ENCODE measurements around the gene C16orf74.

Gene C16orf74

DNA sequence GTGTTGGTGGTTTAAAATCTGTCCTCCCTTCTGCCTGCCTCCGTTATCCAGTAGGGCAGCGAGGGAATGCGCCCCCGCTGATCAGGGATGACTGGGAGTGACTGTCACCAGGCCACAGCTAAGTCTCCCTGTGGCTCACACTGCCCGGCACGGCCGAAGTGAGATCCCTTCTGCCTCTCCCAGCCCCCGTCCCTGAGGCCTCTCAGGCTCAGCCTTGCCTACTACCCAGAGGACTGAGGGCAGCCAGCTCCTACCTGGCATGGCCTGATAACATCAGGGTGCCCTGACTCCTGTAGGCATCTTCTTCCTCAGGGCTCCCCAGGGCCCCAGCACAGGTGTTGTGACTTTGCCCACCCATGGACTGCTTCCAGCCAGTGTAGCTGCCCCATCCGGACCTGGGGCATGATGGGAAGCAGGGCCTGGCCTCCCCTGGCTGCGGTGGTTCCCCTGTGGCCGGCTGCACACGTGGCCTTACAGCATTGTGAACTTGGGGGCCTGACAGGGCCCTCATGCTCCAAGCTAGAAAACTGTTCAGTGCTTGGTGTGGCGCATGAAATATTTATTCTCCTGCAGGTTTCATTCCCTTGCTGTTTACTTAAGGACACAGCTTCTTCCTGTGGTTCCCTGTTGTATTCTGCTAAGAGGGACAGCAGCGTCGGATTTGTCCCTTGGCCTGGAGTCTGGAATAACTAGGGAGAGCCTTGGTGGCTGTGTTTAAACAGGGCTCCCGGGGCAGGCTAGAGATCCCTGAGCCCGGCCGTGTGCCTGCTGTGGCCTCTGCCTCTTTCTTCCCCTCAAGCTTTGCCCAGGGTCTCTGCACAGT, 92.2 kb downstream of the C16orf74 start:
- DNase-seq (ENCODE audit: low read depth in 2 of 3, low spot score in 2 of 3) = no peak

DNA sequence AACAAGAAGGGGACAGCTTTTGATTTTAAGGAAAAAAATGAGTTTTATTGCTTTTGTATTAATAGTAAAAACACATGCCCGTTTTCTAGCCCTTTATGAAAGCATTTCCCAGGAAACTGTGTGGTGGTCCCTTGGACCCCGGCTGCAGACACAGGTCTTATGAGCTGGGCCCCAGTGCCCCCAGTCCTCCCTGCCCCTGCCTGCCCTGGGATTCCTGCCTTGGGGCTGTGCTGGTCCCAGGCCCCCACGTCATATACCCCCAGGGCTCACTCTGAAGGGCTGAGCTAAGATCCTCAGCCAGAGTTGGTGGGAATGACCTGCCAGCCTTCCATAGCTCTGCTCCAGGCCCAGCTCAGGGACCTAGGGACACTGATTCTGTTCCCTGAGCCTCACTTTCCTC, 92.9 kb downstream of the C16orf74 start:
- no peak for DNase-seq (ENCODE audit: low read depth in 2 of 3, low spot score in 2 of 3)
